Measurements from ENCODE around the gene CETP.

- TF ChIP-seq CTCF (IDR thresholded peaks at IDR 0.05) (no peak), POLR2A (IDR thresholded peaks at IDR 0.05) (no peak)
These were observed 43.2 kb upstream of the CETP start for GRCh38 chr16:56918467-56919012.

All from right lobe of liver (tissue), 4 donors.